Esophagus muscularis mucosa (tissue), 3 donors: ENCODE results near the gene CAPS.
A peak's percentile ranks its signal among the peaks of the same experiment; 100 is the strongest.

Source experiments
- CTCF ChIP-seq, 3 experiments: fragments of 200-600 bp in 2 of 3; fragments of 450-650 bp in 1 of 3; sonication (generic) in 2 of 3; IDR thresholded peaks; one replicate each; pipeline ENCODE4 v1.5.1; 2017 to 2019; ENCODE audit warnings: antibody characterized with exemption in 3 of 3, mild to moderate bottlenecking in 2 of 3, moderate library complexity in 1 of 3
- EP300 ChIP-seq: sonication (generic); formaldehyde crosslinking; IDR thresholded peaks from one replicate; pipeline ENCODE4 v1.6.1; 2017; ENCODE audit warnings: antibody characterized with exemption

DNA sequence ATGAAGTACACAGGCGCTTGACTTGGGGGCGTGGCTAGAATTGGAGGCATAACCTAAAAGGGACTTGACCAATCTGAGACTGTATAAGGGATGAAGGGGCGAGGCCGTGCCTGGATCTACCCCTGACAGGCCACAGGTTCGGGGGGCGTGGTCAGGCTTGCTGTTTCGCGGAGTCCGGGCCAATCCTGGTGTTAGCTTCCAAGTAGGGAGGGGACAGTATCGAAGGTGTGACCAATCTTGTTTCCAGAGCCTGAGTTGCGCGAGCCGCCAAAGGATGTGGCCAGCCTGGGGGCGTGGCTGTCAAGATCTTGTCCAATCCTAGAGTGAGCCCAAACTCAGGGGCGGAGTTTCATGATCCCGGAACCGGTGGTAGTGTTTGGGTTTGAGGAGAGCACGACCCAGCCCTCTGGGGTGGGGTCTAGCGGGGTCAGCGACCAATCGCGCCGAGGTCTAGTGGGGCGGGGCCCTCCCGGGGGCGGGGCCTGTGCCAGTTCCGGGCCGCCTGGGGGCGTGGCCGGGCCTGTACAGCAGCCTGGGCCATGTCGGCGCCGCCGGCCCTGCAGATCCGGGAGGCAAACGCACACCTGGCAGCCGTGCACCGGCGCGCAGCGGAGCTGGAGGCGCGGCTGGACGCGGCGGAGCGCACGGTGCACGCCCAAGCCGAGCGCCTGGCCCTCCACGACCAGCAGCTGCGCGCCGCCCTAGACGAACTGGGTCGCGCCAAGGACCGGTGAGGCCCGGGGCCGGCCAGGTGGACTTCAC, 9.5 kb upstream of the CAPS start, which contains the start of gene VMAC:
- TF ChIP-seq CTCF (IDR thresholded peaks at IDR 0.05): peak in 1 of 3 experiments; percentile 14
- TF ChIP-seq EP300: no peak
